GM18870 (cell line): Measurements from ENCODE around the gene ADGRA1.

Source experiments
- ATAC-seq: cut with Tn5 transposase; IDR thresholded peaks from one replicate; pipeline ENCODE4 v1.9.1; 2021; ENCODE audit warnings: moderate library complexity; ENCODE audit not compliant: unreplicated experiment

The ADGRA1 gene

DNA sequence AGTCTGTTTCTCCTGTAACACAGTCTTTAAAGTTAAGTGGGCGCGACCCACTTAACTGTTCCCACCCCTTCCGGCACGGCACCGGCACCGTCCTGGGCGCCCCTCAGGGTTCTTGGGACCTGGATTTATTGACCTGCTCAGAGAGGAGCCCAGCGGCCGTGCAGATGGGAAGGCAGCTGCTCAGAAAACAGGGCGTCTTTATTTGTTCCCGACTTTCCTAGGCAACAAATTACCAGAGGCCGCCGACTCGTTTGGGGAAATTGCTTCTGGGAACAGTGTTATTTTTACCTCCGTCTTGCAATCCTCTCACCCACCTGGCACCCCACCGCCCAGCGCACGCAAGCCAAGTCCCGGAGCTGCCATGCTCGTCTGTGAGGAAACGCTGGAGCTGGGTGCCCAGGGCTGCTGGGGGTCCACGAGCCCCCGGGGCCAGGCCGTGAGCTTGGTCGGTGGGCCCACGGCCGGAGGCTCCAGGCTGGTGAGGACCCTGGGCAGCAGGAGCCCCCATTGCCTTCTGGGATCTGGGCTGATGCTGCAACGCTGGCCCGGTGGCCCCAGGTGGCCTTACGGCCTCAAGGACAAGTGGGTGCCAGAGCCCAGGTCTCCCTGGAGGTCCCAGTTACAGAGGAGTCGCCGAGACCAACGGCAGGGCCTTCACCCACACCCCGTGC is 14.9 kb upstream of the ADGRA1 start:
- ATAC-seq, result no peak

DNA sequence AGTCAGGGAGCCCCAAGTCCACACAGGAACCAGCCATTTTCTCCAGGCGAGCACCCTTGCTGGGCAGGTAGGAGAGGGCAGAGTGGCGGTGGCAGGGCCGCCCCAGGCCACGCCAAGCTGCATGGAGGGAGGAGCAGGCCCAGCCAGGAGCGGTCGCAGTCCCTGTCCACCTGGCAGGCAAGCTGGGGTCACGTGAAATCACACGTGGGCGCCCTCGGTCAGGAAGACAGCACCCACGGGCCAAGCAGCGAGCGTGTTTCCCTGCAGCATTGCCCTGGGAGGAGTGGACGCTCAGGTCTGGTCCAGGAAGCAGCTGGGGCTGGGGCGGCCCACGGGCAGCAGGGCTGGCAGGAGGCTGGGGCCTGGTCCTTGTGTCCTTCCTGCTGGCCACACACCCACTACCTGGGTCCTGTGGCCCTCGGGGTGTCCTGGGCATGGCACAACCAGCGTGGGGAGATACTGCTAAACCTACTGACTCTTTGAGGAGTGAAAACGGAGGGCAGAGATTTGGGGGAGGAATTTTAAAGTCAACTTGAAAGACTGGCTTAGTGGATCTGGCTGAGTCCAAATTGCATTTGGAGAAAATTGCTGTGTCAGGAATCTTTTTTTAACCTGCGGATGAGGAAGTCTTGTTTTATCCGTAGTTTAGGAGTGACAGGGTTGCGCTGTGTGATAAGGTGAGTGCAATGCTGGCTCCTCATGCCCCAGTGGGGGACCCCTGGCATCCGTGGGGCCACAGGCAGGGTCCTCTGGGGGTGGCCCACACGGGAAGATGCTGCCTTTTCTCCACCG is 12.2 kb upstream of the ADGRA1 start:
- ATAC-seq, result no peak

GRCh38 chr10:133076274-133077038 is 11.3 kb upstream of the ADGRA1 start:
- no peak for ATAC-seq

- no peak for ATAC-seq
Measured at GRCh38 chr10:133079836-133080682, 7.7 kb upstream of the ADGRA1 start.

DNA sequence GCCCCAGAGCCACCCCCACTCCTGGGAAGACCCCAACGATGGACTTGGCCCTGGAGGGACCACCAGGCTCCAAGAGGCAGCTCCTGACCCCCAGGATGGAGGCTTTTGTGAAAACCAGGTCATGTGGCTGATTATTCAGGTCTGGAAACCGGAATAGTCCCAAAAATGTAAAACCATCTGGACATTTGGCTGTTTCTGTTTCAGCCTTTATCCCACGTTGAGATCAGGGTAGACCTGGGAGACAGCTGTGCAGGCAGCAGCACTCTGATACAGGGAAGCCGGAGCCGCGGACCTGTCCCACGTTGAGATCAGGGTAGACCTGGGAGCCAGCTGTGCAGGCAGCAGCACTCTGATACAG is 7.1 kb upstream of the ADGRA1 start:
- no peak for ATAC-seq

GRCh38 chr10:133081636-133082035 is 6.1 kb upstream of the ADGRA1 start:
- no peak for ATAC-seq

DNA sequence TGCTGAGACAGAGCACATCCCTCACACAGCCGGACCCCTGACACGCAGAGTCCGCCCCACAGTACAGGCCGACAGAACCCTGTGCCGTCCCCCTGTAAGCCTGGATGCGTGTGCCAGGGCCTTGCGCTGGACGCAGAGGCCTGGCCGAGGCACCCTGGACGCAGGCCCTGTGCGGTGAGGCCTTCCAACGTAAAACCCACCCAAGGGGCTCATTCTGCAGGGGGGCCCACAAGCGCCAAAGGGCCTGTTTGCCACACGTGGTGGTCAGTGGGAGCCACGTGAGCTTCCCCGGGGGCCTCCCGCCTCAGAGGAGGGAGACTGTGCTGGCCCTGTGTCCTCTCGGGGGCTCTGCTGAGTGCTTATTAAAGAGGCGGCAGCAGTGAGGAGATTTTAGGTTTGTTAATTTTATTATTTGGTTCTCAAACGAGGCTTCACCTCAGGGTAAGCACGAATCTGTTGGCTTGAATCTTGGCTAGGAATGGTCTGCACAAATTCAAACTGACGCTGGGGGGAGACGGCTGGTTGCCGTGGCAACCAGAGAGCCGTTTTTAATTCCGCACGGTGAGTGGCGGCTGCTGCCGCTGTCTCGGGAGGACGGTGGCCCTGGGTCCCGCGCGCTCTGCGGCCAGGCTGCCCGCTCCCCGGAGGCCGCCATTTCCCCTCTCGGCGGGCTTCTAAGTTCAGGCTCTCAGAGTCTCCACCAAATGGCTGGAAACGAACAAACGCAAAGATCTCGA is 4.9 kb upstream of the ADGRA1 start:
- no peak for ATAC-seq

- ATAC-seq, result no peak
Measured at GRCh38 chr10:133083422-133084100, 4.2 kb upstream of the ADGRA1 start.

- ATAC-seq, result no peak
Measured at GRCh38 chr10:133084491-133084890, 3.2 kb upstream of the ADGRA1 start.

DNA sequence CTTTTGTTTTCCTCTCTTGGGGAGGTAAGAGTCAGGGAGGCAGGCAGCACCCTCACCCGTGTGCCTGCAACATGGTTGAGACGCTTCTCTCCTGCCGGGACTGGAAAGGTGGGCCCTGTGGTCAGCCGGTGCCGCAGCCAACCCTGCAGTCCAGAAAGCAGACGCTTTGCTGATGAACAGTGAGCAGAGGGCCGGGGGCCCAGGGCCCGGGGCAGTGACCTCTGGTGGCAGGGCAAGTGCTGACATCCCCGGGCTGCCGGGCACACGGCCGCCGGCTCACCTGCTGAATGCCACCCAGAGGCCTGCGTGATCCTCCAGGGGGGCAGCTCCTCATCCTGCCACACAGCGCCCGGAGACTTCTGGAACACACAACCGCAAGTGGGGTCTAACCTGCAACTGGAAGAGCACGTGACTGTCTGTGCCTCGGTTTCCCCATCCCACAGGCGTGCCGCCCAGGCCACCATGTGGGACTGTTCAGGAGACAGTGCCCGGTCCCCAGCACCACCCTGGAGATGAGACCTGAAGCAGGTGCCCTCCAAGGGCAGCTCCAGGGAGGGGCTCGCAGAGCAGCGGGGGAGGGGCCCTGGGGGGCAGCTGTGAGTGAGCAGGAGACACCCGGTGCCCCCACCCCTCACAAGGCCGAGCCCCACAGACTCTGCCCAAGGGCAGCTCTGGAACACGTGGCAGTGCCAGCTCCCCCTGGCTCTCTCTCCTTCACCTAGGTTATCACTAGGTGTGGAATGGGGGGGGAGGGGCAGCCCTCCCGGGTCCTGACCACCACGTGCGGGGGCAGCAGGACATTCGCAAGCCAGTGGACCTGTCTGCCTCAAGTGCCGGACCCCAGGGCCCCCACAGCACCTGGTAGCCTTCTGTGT is 2.2 kb upstream of the ADGRA1 start:
- ATAC-seq, result no peak

- no peak for ATAC-seq
Measured at GRCh38 chr10:133086247-133086646, 1.5 kb upstream of the ADGRA1 start.

DNA sequence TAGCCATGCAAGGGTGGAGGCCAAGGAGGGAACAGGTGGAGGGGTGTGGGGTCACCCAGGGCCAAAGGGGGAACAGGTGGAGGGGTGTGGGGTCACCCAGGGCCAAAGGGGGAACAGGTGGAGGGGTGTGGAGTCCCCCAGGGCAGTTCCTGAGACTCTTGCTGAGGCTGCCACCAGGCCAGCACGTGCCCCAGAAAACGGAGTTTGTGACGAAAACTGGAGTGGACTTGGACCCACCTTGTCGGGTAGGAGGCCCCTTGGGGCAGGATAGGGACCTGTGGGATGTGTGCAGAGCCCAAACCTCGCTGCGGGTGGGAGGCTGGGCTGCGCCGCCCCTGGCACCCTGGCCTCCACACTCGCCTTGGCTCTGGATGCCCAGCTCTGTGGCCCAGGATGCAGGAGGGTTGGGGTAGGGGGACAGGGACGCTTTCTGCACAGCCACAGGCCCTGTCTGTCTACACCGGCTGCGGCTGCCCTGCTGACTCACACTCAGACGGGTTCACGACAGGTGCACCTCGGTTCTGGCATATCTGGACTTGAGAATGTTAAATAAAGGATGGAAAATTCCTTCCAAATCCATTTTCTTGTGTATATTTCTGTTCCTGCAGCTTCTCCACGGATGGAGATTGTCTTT is 562 bp upstream of the ADGRA1 start:
- no peak for ATAC-seq

GRCh38 chr10:133088179-133088955 is 643 bp downstream of the ADGRA1 start:
- no peak for ATAC-seq

DNA sequence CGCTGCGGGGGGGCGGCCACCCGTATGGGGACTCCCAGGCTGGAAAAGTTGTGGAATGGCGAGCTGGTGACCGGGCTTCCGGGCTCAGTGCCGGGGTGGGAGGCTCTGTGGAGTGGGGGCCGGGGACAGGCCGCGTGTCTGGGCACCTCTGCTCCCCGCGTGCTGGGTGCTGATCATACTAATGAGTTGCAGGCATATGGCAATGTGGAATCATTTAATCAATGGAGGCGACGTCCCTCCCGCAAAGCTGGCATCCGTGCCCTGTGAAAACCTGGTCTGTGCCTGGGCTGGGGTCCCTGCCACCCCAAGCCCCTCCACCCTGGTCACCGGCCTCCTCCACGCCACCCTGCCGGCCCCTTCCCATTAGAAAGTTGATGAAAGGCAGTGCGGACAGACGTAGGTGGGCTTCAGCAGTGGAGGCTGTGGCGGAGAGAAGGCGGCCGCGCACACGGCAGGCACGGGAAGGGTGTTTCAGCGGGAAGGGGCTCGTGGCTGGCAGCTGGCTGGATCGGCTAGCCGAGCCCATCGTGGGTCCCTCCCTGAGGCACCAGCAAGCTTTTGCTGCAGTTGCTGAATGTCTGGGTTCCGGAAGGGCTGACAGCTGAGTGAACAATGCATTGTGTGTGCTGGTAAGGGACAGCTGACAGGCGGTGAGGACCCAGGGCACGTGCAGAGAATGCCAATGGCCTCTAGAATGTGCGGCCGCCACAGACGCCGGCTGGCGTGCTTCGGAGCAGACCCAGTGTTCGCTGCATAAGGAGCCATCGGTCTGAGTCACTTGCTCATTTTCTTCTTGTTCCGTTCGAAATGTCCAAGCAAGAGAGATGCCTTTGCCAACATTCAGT is 1.5 kb downstream of the ADGRA1 start:
- ATAC-seq, result no peak

DNA sequence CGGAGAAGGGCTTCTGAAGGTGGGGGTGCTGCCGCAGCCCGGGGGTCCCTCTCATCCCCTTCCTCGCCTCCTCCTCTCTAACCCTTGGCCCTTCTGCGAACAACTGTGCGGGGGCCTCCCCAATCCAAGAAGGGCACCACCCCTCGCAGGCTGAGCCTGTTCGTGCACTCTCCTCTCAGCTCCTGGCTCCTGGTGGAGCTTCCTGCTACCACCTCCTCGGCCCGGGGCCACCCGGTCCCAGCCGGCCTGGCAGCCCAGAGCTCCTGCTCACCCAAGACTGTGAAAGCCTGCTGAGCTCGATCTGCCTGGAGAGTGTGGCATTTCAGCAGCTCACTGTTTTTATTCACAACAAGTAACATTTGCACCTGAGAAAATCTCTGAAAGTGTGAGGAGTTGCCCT is 2.4 kb downstream of the ADGRA1 start:
- no peak for ATAC-seq

GRCh38 chr10:133090654-133091053 is 2.9 kb downstream of the ADGRA1 start:
- no peak for ATAC-seq

DNA sequence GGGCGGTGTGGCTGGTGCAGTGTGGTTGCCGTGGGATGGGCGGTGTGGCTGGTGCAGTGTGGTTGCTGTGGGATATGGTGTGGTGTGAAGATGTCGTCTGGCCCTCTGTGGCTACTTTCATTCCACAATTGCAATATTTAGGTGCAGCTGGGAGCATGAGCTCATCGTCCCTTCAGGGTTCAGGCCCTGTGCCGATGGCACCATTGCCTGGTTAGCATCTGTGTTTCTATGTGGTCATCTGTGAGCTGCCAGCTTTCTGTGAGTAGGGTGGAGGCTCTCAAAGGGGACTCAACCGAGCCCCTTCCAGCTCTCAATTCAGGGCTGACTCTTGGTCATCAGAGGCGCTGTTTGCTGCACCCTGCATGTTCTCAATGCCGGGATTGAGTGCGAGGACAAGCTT is 3.6 kb downstream of the ADGRA1 start:
- no peak for ATAC-seq
